Measurements from ENCODE around the gene CLCN1.
A peak's percentile ranks its signal among the peaks of the same experiment; 100 is the strongest.
"Not testable (repeated sequence)": the region's sequence is repeated elsewhere in the genome, so short reads cannot be mapped to it uniquely, and the experiment has no call there.

CLCN1 gene

DNA sequence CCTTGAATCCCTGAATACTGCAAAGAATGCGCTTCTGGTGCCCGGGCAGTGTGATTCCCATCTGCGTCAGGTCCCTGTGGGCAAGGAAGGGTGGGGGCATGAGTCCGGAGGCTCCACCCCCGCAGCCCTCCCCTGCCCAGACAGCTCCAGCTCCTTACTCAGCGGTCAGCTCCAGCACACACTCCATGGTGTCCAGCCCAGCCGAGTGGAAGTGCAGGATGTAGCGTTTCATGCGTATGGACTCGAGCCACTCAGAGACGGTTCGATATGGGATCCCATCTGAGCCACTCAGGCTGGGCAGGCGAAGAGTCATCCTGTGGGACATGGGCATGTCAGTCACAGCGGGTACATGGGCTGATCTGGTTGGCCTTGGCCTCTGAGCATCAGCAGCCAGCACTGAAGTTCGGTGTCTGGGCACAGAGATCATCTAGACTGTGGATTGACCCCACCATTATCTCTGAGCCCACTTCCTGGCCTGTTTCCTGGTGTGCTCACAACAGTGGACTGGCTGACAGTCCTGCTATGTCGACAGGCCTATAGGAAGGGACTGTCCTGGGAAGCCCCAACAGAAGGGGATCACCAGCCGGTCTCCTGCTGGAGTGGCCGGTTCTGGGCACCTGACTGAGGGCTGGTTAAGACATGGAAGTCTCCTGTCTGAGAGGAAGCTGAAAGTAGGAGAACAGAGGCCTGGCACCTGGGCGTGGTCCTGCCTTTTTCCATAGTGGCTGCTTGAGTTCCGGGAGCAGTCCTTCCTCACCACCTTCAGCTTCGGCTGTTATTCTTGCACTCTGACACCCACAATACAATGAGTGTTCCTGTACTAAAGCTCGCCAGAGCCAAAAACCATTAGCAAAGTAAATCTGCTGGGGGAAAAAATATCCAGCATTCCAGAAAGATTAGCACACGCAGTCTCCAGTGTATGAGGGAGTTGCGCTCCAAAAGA is 75.8 kb downstream of the CLCN1 start:
- Histone ChIP-seq H3K4me1 (ENCODE audit: control insufficient read depth, insufficient read depth, low read depth, low read length) (peaks cover 37% of the 10 kb centered on the region), H3K27me3 (ENCODE audit: control insufficient read depth in 1 of 2, insufficient read depth in 1 of 2, low read length in 2 of 2) (no peaks in the 10 kb centered on the region), H3K79me1 (replicated peaks; ENCODE audit: low read length, poor library complexity, severe bottlenecking) (peaks cover 9% of the 10 kb centered on the region), H2BK15ac (ENCODE audit: low read depth, poor library complexity, severe bottlenecking) (no peak overlapping the region), H2BK120ac (ENCODE audit: low read depth, low read length) (peak overlapping the region; percentile 34), H3K18ac (ENCODE audit: low read depth in 1 of 2, low read length in 2 of 2) (no peak overlapping the region), H2BK12ac (ENCODE audit: low read length in 2 of 2) (no peak overlapping the region), H3K23ac (ENCODE audit: low read length in 2 of 2) (no peak overlapping the region), H3K4ac (ENCODE audit: low read depth in 1 of 2, low read length in 2 of 2) (no peak overlapping the region), H3K9me3 (ENCODE audit: control insufficient read depth, low read length) (no peaks in the 10 kb centered on the region), H2AFZ (ENCODE audit: low read depth, low read length) (no peak overlapping the region), H4K91ac (ENCODE audit: low read length) (peak overlapping the region; percentile 22), H3K27ac (ENCODE audit: low read length, poor library complexity, severe bottlenecking) (peak overlapping the region; percentile 71), H2AK5ac (ENCODE audit: low read length, severe bottlenecking) (peak overlapping the region; percentile 0), H4K8ac (ENCODE audit: low read length) (peak overlapping the region; percentile 22), H3K4me3 (ENCODE audit: insufficient read depth in 1 of 2, low read depth in 1 of 2, low read length in 2 of 2) (peak overlapping the region in 1 of 2 experiments; percentile 68), H3K9ac (ENCODE audit: low read length) (peak overlapping the region; percentile 92), H3K14ac (ENCODE audit: low read length in 2 of 2) (no peak overlapping the region), H2BK5ac (ENCODE audit: low read depth, low read length, poor library complexity, severe bottlenecking) (no peak overlapping the region), H3K36me3 (ENCODE audit: control insufficient read depth in 1 of 2, insufficient read depth in 2 of 2, low read depth in 1 of 2, low read length in 2 of 2) (peaks cover 58 to 64% of the 10 kb centered on the region in 2 experiments), H3K4me2 (ENCODE audit: low read length, poor library complexity, severe bottlenecking) (no peak overlapping the region)
- 90% methylated on average over 24 of the region's 24 CpGs for WGBS
- DNase-seq, result peak; percentile 53

- not testable (repeated sequence) for H3K4me2 ChIP-seq (ENCODE audit: low read length, poor library complexity, severe bottlenecking); H2BK5ac ChIP-seq (ENCODE audit: low read depth, low read length, poor library complexity, severe bottlenecking); H4K91ac ChIP-seq (ENCODE audit: low read length); H2AFZ ChIP-seq (ENCODE audit: low read depth, low read length); DNase-seq; H3K79me1 ChIP-seq (replicated peaks; ENCODE audit: low read length, poor library complexity, severe bottlenecking); H3K14ac ChIP-seq (ENCODE audit: low read length in 2 of 2); H2BK120ac ChIP-seq (ENCODE audit: low read depth, low read length); H2AK5ac ChIP-seq (ENCODE audit: low read length, severe bottlenecking); H3K4ac ChIP-seq (ENCODE audit: low read depth in 1 of 2, low read length in 2 of 2); H3K9me3 ChIP-seq (ENCODE audit: control insufficient read depth, low read length); H2BK15ac ChIP-seq (ENCODE audit: low read depth, poor library complexity, severe bottlenecking); H3K4me3 ChIP-seq (ENCODE audit: insufficient read depth in 1 of 2, low read depth in 1 of 2, low read length in 2 of 2); H4K8ac ChIP-seq (ENCODE audit: low read length); H2BK12ac ChIP-seq (ENCODE audit: low read length in 2 of 2); H3K23ac ChIP-seq (ENCODE audit: low read length in 2 of 2); H3K18ac ChIP-seq (ENCODE audit: low read depth in 1 of 2, low read length in 2 of 2); H3K27me3 ChIP-seq (ENCODE audit: control insufficient read depth in 1 of 2, insufficient read depth in 1 of 2, low read length in 2 of 2)
- WGBS, result 97% methylated on average over 8 of the region's 8 CpGs
- H3K9ac ChIP-seq (ENCODE audit: low read length), result peak overlapping the region; percentile 92
- H3K4me1 ChIP-seq (ENCODE audit: control insufficient read depth, insufficient read depth, low read depth, low read length), result peaks cover 32% of the 10 kb centered on the region
- peak overlapping the region; percentile 71 for H3K27ac ChIP-seq (ENCODE audit: low read length, poor library complexity, severe bottlenecking)
- peaks cover 52 to 57% of the 10 kb centered on the region in 2 experiments for H3K36me3 ChIP-seq (ENCODE audit: control insufficient read depth in 1 of 2, insufficient read depth in 2 of 2, low read depth in 1 of 2, low read length in 2 of 2)
Observed at GRCh38 chr7:143392427-143392826, 76.5 kb downstream of the CLCN1 start.

DNA sequence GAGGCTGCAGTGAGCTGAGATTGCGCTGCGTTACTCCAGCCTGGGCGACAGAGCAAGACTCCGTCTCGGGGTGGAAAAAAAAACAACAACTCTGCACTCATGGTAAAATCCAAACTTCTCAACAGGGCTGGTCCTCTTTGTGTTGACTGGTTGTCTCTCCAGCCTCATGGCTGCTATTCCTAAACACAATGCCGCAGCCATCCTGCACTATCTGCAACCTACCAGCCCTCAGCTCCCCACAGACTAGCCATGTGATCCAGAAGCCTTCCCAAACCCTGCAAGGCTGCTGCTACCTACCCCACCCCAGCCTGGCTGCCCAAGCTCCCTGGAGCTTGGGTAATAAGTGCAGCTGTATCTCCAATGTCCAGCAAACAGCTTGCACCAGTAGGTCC is 77.0 kb downstream of the CLCN1 start:
- H3K4me3 ChIP-seq (ENCODE audit: insufficient read depth in 1 of 2, low read depth in 1 of 2, low read length in 2 of 2), result no peak overlapping the region
- H3K79me1 ChIP-seq (replicated peaks; ENCODE audit: low read length, poor library complexity, severe bottlenecking), result peaks cover 8% of the 10 kb centered on the region
- no peak overlapping the region for H3K27ac ChIP-seq (ENCODE audit: low read length, poor library complexity, severe bottlenecking)
- H3K23ac ChIP-seq (ENCODE audit: low read length in 2 of 2), result no peak overlapping the region
- no peak overlapping the region for H3K4me2 ChIP-seq (ENCODE audit: low read length, poor library complexity, severe bottlenecking)
- no peak overlapping the region for H4K91ac ChIP-seq (ENCODE audit: low read length)
- H4K8ac ChIP-seq (ENCODE audit: low read length), result no peak overlapping the region
- H2AFZ ChIP-seq (ENCODE audit: low read depth, low read length), result no peak overlapping the region
- H3K9me3 ChIP-seq (ENCODE audit: control insufficient read depth, low read length), result no peaks in the 10 kb centered on the region
- no peak overlapping the region for H2BK5ac ChIP-seq (ENCODE audit: low read depth, low read length, poor library complexity, severe bottlenecking)
- H3K36me3 ChIP-seq (ENCODE audit: control insufficient read depth in 1 of 2, insufficient read depth in 2 of 2, low read depth in 1 of 2, low read length in 2 of 2), result peaks cover 47 to 53% of the 10 kb centered on the region in 2 experiments
- 99% methylated on average over 6 of the region's 6 CpGs for WGBS
- H2BK12ac ChIP-seq (ENCODE audit: low read length in 2 of 2), result no peak overlapping the region
- no peak overlapping the region for H2AK5ac ChIP-seq (ENCODE audit: low read length, severe bottlenecking)
- H3K14ac ChIP-seq (ENCODE audit: low read length in 2 of 2), result no peak overlapping the region
- no peak overlapping the region for H3K18ac ChIP-seq (ENCODE audit: low read depth in 1 of 2, low read length in 2 of 2)
- no peaks in the 10 kb centered on the region for H3K27me3 ChIP-seq (ENCODE audit: control insufficient read depth in 1 of 2, insufficient read depth in 1 of 2, low read length in 2 of 2)
- DNase-seq, result no peak
- peaks cover 27% of the 10 kb centered on the region for H3K4me1 ChIP-seq (ENCODE audit: control insufficient read depth, insufficient read depth, low read depth, low read length)
- no peak overlapping the region for H2BK15ac ChIP-seq (ENCODE audit: low read depth, poor library complexity, severe bottlenecking)
- H3K9ac ChIP-seq (ENCODE audit: low read length), result peak overlapping the region; percentile 92
- H2BK120ac ChIP-seq (ENCODE audit: low read depth, low read length), result no peak overlapping the region
- no peak overlapping the region for H3K4ac ChIP-seq (ENCODE audit: low read depth in 1 of 2, low read length in 2 of 2)

DNA sequence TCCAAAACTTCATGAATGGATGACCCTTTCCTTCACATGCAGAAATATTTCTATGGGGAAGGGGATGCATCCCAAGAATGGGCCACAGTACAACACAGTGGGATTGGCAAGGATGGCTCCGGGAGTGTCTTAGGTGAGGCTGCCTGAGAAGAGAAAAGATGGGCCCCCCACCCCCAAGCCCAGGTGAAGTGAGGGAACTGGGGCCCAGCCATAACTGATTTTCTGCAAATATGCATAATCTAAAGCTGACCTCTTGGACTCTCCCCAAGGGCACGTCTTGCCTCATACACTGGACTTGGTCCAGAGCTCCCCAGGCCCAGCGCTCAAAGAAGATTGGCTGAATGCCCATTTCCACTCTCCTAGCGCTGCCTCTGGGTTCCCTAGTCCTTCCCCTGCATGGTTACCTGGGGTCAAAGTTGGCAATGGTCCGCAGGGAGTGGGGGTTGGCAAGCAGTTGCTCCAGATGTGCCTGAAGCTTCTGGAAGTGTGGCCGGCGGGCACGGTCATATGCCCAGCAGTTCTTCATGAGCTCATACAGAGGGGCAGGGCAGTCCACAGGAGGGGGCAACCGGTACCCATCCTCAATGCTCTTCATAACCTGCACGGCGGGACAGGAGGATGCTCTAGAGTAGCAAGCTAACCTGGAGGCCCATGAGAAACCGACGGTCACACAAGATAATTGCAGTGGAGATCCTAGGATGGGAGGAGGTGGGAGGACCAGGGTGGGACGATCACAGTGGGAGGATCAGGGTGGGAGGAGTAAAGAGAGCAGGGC is 77.5 kb downstream of the CLCN1 start:
- H3K36me3 ChIP-seq (ENCODE audit: control insufficient read depth in 1 of 2, insufficient read depth in 2 of 2, low read depth in 1 of 2, low read length in 2 of 2), result peaks cover 41 to 47% of the 10 kb centered on the region in 2 experiments
- no peaks in the 10 kb centered on the region for H3K27me3 ChIP-seq (ENCODE audit: control insufficient read depth in 1 of 2, insufficient read depth in 1 of 2, low read length in 2 of 2)
- peaks cover 6% of the 10 kb centered on the region for H3K79me1 ChIP-seq (replicated peaks; ENCODE audit: low read length, poor library complexity, severe bottlenecking)
- H3K9me3 ChIP-seq (ENCODE audit: control insufficient read depth, low read length), result no peaks in the 10 kb centered on the region
- H2BK15ac ChIP-seq (ENCODE audit: low read depth, poor library complexity, severe bottlenecking), result no peak overlapping the region
- no peak overlapping the region for H4K8ac ChIP-seq (ENCODE audit: low read length)
- no peak overlapping the region for H2AFZ ChIP-seq (ENCODE audit: low read depth, low read length)
- WGBS, result 92% methylated on average over 14 of the region's 14 CpGs
- no peak overlapping the region for H2BK120ac ChIP-seq (ENCODE audit: low read depth, low read length)
- H2BK5ac ChIP-seq (ENCODE audit: low read depth, low read length, poor library complexity, severe bottlenecking), result no peak overlapping the region
- H2AK5ac ChIP-seq (ENCODE audit: low read length, severe bottlenecking), result no peak overlapping the region
- no peak overlapping the region for H4K91ac ChIP-seq (ENCODE audit: low read length)
- DNase-seq, result no peak
- H2BK12ac ChIP-seq (ENCODE audit: low read length in 2 of 2), result no peak overlapping the region
- no peak overlapping the region for H3K4ac ChIP-seq (ENCODE audit: low read depth in 1 of 2, low read length in 2 of 2)
- H3K23ac ChIP-seq (ENCODE audit: low read length in 2 of 2), result no peak overlapping the region
- H3K4me2 ChIP-seq (ENCODE audit: low read length, poor library complexity, severe bottlenecking), result no peak overlapping the region
- peaks cover 25% of the 10 kb centered on the region for H3K4me1 ChIP-seq (ENCODE audit: control insufficient read depth, insufficient read depth, low read depth, low read length)
- H3K4me3 ChIP-seq (ENCODE audit: insufficient read depth in 1 of 2, low read depth in 1 of 2, low read length in 2 of 2), result no peak overlapping the region
- peak overlapping the region; percentile 92 for H3K9ac ChIP-seq (ENCODE audit: low read length)
- no peak overlapping the region for H3K18ac ChIP-seq (ENCODE audit: low read depth in 1 of 2, low read length in 2 of 2)
- no peak overlapping the region for H3K27ac ChIP-seq (ENCODE audit: low read length, poor library complexity, severe bottlenecking)
- no peak overlapping the region for H3K14ac ChIP-seq (ENCODE audit: low read length in 2 of 2)

Data from mesenchymal stem cell (in vitro differentiated cells and primary cell).